AG10803 (cell line): ENCODE data around the gene DISP2.

Experiments used
- DNase-seq: peaks from one replicate; pipeline ENCODE4 v3.0.0; 2010; ENCODE audit warnings: low read depth
- H3K4me3 ChIP-seq: 2 replicates; pipeline ENCODE4 v1.5.1; 2011; ENCODE audit warnings: mild to moderate bottlenecking, low read length, control low read depth
- CTCF ChIP-seq: conservative IDR thresholded peaks from 2 replicates; pipeline ENCODE4 v1.5.1; 2011; ENCODE audit warnings: mild to moderate bottlenecking, low read length, control low read depth, inconsistent platforms

Gene DISP2

DNA sequence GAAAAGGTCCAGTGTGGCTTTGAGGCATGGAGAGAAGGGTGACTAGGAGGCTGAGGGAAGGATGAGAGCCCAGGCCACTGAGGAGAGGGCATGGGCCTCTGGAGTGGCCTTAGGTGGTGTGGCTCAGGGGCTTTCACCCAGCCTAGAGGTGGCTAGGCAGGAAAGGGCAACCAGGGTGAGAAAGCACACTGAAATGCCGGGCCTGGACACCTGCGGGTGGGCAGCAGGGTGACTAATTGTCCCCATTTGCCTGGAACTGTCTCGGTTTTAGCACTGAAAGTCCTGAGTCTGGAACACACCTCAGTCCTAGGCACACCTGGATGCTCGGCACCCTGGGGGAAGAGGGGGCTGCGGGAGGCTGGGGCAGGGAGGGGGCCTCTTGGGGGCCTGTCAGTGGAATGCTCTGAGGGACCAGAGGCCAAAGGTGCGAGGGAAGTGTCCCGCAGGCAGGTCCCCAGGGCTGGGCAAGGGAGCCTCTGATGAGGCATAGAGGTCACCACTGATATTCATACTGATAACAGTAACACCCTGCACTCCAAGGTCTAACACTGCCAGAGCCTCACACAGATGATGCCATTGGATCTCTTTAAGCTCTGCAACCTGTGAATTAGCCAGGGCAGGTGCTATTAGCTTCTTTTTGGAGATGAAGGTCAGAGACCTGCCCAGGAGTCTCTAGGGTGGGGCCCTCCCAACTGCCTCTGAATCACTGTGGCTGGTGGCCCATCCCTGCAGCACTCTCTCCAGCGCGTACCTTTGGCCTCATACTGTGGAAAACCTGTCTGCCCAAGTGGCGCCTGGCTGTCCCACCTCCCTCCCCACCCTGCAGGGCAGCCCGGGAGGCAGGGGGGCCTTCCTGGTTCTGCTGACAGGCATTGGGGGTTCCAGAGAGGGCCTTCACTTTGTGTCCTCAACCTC is 10.2 kb upstream of the DISP2 start:
- DNase-seq, result no peak
- H3K4me3 ChIP-seq, result no peak overlapping the region
- TF ChIP-seq CTCF, result no peak

GRCh38 chr15:40348474-40348870 is 9.5 kb upstream of the DISP2 start:
- TF ChIP-seq CTCF, result no peak
- no peak overlapping the region for H3K4me3 ChIP-seq
- no peak for DNase-seq

DNA sequence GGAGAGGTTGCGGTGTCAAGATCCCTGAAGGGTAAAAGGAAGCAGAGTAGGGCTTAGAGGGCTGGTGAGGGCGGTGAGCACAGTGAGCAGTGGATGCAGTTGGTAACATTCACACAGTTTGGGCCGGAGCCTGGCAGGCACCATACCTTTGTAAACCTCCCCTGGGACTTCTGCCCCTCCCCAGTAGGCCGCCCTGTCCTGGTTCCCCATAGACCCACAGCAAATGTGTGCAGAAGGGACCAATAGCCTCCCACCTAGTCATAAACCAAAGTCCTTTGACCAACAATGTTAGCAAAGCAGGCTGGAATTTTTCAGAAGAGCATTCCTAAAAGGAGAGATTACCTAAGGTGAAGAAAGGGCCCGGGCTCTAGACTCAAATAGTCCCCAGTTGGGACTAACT is 8.9 kb upstream of the DISP2 start:
- no peak for TF ChIP-seq CTCF
- DNase-seq, result no peak
- H3K4me3 ChIP-seq, result no peak overlapping the region

DNA sequence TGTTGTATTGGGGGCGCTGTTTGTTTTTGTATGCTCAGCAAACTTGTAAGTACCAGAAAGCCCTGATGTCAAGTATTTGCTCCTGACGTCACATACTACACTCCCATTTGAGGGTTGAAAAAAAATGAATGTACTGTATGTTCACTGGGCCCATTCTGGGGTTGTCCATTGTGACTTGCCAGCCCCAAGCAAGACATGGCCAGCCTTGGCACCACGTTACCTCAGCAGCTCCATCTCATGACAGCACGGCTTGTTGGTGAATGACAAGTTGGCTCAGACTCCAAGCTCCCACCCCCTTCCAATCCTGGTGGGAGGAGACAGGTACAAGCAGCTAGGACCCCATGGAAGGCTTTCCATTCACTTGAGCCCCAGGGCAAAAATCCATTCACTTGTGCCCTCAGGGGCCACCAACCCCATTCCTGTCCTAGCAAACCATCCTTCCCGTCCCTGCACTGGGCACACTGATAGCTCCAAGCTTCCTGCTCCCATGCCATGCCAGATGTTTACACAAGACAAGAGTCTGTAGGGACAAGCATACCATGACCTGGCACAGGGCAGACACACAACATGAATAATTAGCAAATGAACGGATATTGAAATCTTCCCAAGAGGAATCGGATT is 5.6 kb upstream of the DISP2 start:
- no peak overlapping the region for H3K4me3 ChIP-seq
- no peak for DNase-seq
- no peak for TF ChIP-seq CTCF

GRCh38 chr15:40353697-40354096 is 4.3 kb upstream of the DISP2 start:
- TF ChIP-seq CTCF, result no peak
- H3K4me3 ChIP-seq, result no peak overlapping the region
- DNase-seq, result no peak

DNA sequence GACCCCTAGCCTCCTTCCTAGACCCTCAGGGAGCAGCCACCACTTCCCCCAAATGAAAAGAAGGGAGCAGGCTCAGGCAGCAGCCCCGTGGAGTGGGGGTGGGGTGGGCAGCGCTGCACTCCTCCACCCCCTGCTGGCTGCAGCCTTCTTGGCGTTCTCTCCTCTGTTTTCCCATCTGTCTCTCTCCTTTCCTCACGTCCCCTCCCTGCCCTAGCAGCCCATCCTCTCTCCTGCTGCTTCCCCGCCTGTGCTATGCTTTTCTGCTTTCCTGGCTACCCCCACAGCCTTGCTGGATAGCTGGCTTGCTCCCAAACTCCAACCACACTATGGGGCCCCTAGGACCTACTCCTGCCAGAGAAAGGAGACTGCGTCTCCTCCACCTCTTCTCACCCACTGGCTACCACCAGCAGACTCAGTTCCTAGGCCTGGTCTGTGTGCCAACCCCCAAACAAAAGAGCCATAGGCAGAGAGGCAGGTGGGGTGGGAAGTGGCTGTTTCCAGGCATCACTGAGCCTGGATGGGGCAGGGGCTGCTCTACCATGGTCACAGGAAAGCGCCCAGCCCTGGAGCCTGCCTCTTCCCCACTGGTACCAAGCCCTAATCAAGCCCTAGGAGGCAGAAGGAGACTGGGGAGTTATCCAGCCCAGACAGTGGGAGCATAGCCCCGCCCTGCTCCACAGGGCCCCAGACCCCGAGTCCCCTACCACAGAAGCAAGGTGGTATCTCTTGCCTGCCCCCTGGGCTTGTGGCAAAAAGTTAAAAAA is 3.4 kb upstream of the DISP2 start:
- TF ChIP-seq CTCF, result peak; percentile 57
- no peak for DNase-seq
- H3K4me3 ChIP-seq, result no peak overlapping the region
